Calu3 (cell line): ENCODE data around the gene TARDBP. TPM values are rescaled to one million over a fixed set of nuclear protein-coding genes. Genes with fewer than 3 reads are reported as not detected.
"Not testable (repeated sequence)": the region's sequence is repeated elsewhere in the genome, so short reads cannot be mapped to it uniquely, and the experiment has no call there.

Experiments used
- BruUV-seq: library from RNA; stranded (reverse); fragments of 400-500 nt; replicated peaks from 2 replicates; lab custom pipeline; 2021; lab: Mats Ljungman, UMichigan
- CTCF ChIA-PET: fragments of 300-600 bp; sonication (Branson Sonifier 250); formaldehyde crosslinking; loops from one replicate; lab custom pipeline; 2022; ENCODE audit warnings: antibody characterized with exemption; lab: Charles Lee
- DNase-seq: peaks from one replicate; pipeline ENCODE4 v3.0.0; 2022
- H3K27ac Mint-ChIP-seq: one replicate; pipeline ENCODE4 v1.8.0; 2022; ENCODE audit warnings: mixed read lengths; ENCODE audit not compliant: unreplicated experiment
- H3K27me3 Mint-ChIP-seq: one replicate; pipeline ENCODE4 v1.8.0; 2022; ENCODE audit warnings: mixed read lengths; ENCODE audit not compliant: unreplicated experiment
- H3K36me3 Mint-ChIP-seq: one replicate; pipeline ENCODE4 v1.8.0; 2022; ENCODE audit warnings: mild to moderate bottlenecking, moderate library complexity, mixed read lengths; ENCODE audit not compliant: insufficient read depth, unreplicated experiment
- H3K4me1 Mint-ChIP-seq: one replicate; pipeline ENCODE4 v1.8.0; 2022; ENCODE audit warnings: mild to moderate bottlenecking, low read depth, mixed read lengths; ENCODE audit not compliant: unreplicated experiment
- H3K4me3 Mint-ChIP-seq: one replicate; pipeline ENCODE4 v1.8.0; 2022; ENCODE audit warnings: mild to moderate bottlenecking, low read depth, moderate library complexity, mixed read lengths; ENCODE audit not compliant: unreplicated experiment
- H3K9me3 Mint-ChIP-seq: one replicate; pipeline ENCODE4 v1.8.0; 2022; ENCODE audit warnings: low read depth, mixed read lengths; ENCODE audit not compliant: unreplicated experiment
- CTCF ChIP-seq: fragments of 200-600 bp; IDR thresholded peaks from one replicate; pipeline ENCODE4 v1.8.0; 2022; ENCODE audit warnings: antibody characterized with exemption; ENCODE audit not compliant: unreplicated experiment
- intact Hi-C: fragments of 100-400 bp; cut with micrococcal nuclease; formaldehyde crosslinking; loops from one replicate; pipeline ENCODE4 v1.10.0; 2022; ENCODE audit not compliant: unreplicated experiment
- total RNA-seq: library from RNA; stranded (reverse); gene quantifications from 2 replicates; pipeline ENCODE4 v1.2.3, GENCODE V29; 2022

The TARDBP gene
- total RNA-seq, 1 experiment from 2014 or later, result 130 TPM

- no peaks in the 10 kb centered on the region for H3K36me3 Mint-ChIP-seq
- no TSS peak for BruUV-seq
- TF ChIP-seq CTCF, result no peak
- H3K4me3 Mint-ChIP-seq, result no peak overlapping the region
- peaks cover 29% of the 10 kb centered on the region for H3K4me1 Mint-ChIP-seq
- DNase-seq, result no peak
- no peak overlapping the region for H3K27ac Mint-ChIP-seq
- CTCF ChIA-PET, result no interaction called here
- no peaks in the 10 kb centered on the region for H3K9me3 Mint-ChIP-seq
- H3K27me3 Mint-ChIP-seq, result peaks cover 7% of the 10 kb centered on the region
- intact Hi-C loops, result no loop called here
These were observed 31.4 kb upstream of the TARDBP start for GRCh38 chr1:10980841-10981727.

- CTCF ChIA-PET, result interaction anchor here (0.6 kb wide), 1 partner anchor 1271 kb away, joined by 4 read pairs; no protein-coding TSS in a partner anchor
These were observed 25.9 kb upstream of the TARDBP start for GRCh38 chr1:10986525-10986890.

GRCh38 chr1:10987840-10988417 lies 24.5 kb upstream of the TARDBP start:
- no peak overlapping the region for H3K27ac Mint-ChIP-seq
- H3K4me1 Mint-ChIP-seq, result no peaks in the 10 kb centered on the region
- peaks cover 33% of the 10 kb centered on the region for H3K27me3 Mint-ChIP-seq
- no peak for DNase-seq
- intact Hi-C loops, result no loop called here
- no peaks in the 10 kb centered on the region for H3K9me3 Mint-ChIP-seq
- H3K36me3 Mint-ChIP-seq, result no peaks in the 10 kb centered on the region
- H3K4me3 Mint-ChIP-seq, result no peak overlapping the region
- CTCF ChIA-PET, result no interaction called here
- no TSS peak for BruUV-seq
- TF ChIP-seq CTCF, result no peak

More at GRCh38 chr1:10986525-10986890, 25.9 kb upstream of the TARDBP start:
- Mint-ChIP-seq H3K4me3 (no peak overlapping the region), H3K27ac (no peak overlapping the region), H3K36me3 (no peaks in the 10 kb centered on the region), H3K9me3 (no peaks in the 10 kb centered on the region), H3K27me3 (peaks cover 25% of the 10 kb centered on the region), H3K4me1 (peaks cover 1% of the 10 kb centered on the region)
- intact Hi-C loops, result no loop called here
- TF ChIP-seq CTCF, result no peak
- no peak for DNase-seq
- no TSS peak for BruUV-seq

- BruUV-seq, result no TSS peak
- intact Hi-C loops, result no loop called here
- no peaks in the 10 kb centered on the region for H3K36me3 Mint-ChIP-seq
- no peaks in the 10 kb centered on the region for H3K9me3 Mint-ChIP-seq
- H3K4me1 Mint-ChIP-seq, result no peaks in the 10 kb centered on the region
- H3K27me3 Mint-ChIP-seq, result peaks cover 37% of the 10 kb centered on the region
- no peak for TF ChIP-seq CTCF
- no peak for DNase-seq
- H3K4me3 Mint-ChIP-seq, result no peak overlapping the region
- no peak overlapping the region for H3K27ac Mint-ChIP-seq
- CTCF ChIA-PET, result interaction anchor here (0.7 kb wide), 1 partner anchor 11 kb away, joined by 3 read pairs; no protein-coding TSS in a partner anchor
These were observed 23.4 kb upstream of the TARDBP start for GRCh38 chr1:10989095-10989494.

- BruUV-seq, DNase-seq, H3K36me3 Mint-ChIP-seq, H3K9me3 Mint-ChIP-seq, H3K27ac Mint-ChIP-seq, H3K4me3 Mint-ChIP-seq, intact Hi-C loops, CTCF ChIA-PET, H3K4me1 Mint-ChIP-seq: not testable (repeated sequence)
- H3K27me3 Mint-ChIP-seq, result peaks cover 37% of the 10 kb centered on the region
These were observed 22.4 kb upstream of the TARDBP start for GRCh38 chr1:10989920-10990516.
